HG02938 (cell line): ENCODE measurements around the gene NEAT1.

Experiments used
- ATAC-seq: cut with Tn5 transposase; IDR thresholded peaks from one replicate; pipeline ENCODE4 v1.9.1; 2021; ENCODE audit warnings: mild to moderate bottlenecking, moderate library complexity; ENCODE audit not compliant: unreplicated experiment

The NEAT1 gene

GRCh38 chr11:65478388-65479183 is 56.0 kb downstream of the NEAT1 start:
- no peak for ATAC-seq

DNA sequence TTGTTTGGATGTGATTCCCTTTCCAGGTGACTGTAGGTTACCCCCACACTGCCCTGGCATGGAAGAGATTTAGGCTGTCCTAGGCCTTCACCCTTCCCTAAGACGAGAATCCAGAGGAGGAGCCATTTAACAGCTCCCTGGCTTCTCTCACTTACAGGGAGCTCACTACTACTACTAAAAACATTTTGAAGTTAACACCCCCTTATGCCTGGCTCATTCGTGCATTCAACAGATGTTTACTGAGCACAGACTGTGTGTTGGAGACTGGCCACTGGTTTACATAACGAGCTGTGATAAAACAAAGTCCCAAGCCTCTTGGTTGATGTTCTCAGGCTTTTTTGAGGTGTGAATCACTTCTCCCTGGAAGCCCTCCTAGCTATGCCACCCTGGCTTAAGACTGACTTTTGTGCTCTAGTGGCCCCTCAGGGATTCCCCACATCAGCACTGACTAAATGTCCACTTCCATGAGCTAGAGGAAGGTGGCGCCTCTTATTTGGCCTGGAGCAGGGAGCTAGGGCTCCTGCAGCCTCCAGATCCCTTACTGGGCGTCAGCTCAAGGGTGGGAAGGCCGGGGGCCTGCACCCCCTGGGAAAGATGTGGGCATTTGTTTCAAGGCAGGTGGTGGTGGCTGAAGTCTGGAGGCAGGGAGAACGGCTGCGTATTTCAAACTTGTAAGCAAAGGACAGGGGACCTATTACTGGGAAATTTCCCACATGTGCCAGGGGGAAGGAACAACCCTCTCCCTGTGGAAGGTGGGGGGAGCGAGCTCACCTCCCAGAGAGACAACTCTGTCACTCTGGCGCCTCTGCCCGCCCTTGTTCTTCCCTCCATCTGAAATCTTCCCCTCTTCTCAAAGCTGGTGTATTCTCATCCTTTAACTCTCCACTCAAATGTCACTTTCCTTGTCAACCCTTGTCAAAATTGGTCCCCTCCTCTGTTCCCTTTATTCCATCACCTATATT is 56.9 kb downstream of the NEAT1 start:
- ATAC-seq, result no peak

- ATAC-seq, result no peak
Observed at GRCh38 chr11:65482306-65482850, 59.8 kb downstream of the NEAT1 start.

- no peak for ATAC-seq
Observed at GRCh38 chr11:65485920-65486219, 63.3 kb downstream of the NEAT1 start.

GRCh38 chr11:65486570-65487466 is 64.2 kb downstream of the NEAT1 start:
- no peak for ATAC-seq

- no peak for ATAC-seq
Observed at GRCh38 chr11:65487467-65488272, 65.1 kb downstream of the NEAT1 start.

GRCh38 chr11:65488273-65489034 is 65.9 kb downstream of the NEAT1 start:
- ATAC-seq, result no peak

DNA sequence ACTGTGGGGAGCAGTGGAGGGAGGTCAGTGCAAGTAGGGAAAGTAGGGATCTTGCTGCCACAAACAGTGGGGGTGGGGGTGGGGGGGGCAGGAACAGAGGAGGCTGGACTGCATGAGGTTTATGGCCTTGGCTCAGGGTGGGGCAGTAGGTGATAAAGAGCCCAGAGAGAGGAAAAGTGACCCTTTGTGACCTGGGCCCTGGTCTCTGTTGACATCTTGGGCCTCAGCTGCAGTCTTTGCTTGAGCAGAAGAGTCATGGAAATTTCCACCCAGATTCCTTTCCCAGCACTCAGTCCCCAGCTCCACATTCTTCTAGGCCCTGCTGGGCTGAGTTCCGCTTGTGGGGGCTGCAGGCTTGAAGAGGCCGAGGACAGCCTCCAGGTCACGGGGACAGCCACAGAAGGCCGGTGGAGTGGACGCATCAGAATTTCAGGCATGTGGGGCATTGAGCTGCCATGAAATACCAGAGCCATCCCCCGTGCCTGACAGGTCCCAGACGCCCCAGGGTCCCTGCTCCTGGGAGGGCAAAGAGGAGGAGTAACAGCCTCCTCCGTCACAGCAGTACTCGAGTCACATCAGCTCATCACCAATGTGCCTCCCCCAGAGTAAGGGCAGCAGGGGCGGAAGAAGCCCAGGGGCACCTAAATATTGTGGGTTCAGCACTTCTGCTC is 66.6 kb downstream of the NEAT1 start:
- ATAC-seq, result no peak

- no peak for ATAC-seq
Observed at GRCh38 chr11:65489706-65490320, 67.2 kb downstream of the NEAT1 start.

DNA sequence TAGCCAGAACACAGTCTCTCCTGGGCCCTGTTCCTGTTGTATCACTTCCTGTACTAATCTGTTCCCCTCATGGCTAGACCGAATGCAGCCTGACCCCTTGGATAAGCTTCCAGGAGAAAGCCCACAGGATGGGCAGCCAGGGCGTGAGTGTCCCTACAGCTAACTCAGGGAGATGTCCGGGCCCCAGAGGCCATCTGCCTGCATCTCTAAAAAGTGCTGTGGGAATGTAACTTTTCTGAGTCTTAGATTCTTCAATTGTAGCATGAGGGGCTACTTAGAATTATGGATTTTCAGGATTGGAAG is 68.5 kb downstream of the NEAT1 start:
- no peak for ATAC-seq

- no peak for ATAC-seq
Observed at GRCh38 chr11:65491614-65492386, 69.2 kb downstream of the NEAT1 start.

DNA sequence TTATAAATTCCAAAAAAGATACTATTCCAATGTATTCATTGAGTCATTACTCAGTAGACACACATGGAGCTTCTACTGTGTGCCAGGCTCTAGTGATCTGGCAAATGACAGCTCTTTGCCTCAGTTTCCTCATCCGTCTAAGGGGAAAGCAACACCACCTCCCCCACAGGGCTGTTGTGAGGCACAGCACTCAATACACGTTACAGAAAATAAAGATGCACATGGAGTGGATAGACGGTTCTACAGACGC is 69.7 kb downstream of the NEAT1 start:
- ATAC-seq, result no peak

DNA sequence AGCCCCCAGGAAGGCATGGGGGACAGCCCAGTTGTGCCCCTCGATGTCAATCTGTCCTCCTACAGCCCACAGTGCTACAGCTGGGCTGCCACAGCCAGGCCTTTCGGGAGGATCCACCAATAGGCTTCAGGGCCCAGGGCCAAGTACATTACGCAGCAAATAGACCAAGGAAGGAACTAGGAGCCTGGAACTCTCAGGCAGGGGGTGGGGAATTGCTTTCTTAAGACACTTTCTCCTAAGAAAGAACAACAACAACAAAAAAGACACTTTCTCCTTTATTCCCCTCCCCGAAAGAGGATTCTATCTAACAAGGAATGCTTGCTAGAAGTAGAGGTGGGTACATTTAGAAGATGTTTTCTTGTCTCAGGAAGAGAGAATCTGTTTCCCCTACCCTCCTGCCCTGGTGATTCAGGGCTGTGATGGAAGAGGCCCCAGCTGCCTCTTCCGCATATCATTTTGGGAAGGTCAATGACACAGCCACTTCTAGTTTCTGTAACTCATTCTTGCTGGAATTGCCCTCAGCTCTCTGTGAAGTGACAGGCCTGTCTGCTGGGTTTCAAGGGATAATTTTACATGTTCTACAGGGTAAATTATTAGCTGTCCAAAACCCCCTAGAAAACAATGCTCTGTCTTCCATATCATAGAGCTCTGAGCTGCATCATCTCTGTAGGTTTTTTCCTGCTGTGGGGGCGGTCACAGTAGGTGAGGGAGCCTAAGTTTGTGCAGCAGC is 70.2 kb downstream of the NEAT1 start:
- ATAC-seq, result no peak

- ATAC-seq, result no peak
Observed at GRCh38 chr11:65493367-65494176, 71.0 kb downstream of the NEAT1 start.
